Parathyroid adenoma (tissue), 2 donors: ENCODE results near the gene DHRS11.
A peak's percentile ranks its signal among the peaks of the same experiment; 100 is the strongest.

Source experiments
- H2AFZ ChIP-seq: fragments of 300-600 bp; sonication (generic); one replicate; pipeline ENCODE4 v1.7.0; 2017; ENCODE audit warnings: antibody characterized with exemption, mild to moderate bottlenecking
- H3K27ac ChIP-seq: fragments of 300-600 bp; sonication (generic); one replicate; pipeline ENCODE4 v1.7.0; 2017
- H3K27me3 ChIP-seq: fragments of 300-600 bp; sonication (generic); one replicate; pipeline ENCODE4 v1.7.0; 2017; ENCODE audit warnings: low read length; ENCODE audit not compliant: control insufficient read depth, insufficient read depth
- H3K36me3 ChIP-seq: fragments of 300-600 bp; sonication (generic); one replicate; pipeline ENCODE4 v1.7.0; 2017; ENCODE audit warnings: low read length; ENCODE audit not compliant: control insufficient read depth, insufficient read depth
- H3K4me1 ChIP-seq: fragments of 300-600 bp; sonication (generic); one replicate; pipeline ENCODE4 v1.7.0; 2017; ENCODE audit warnings: control low read depth
- H3K4me2 ChIP-seq: fragments of 300-600 bp; sonication (generic); one replicate; pipeline ENCODE4 v1.7.0; 2017; ENCODE audit warnings: low read length
- H3K4me3 ChIP-seq: fragments of 300-600 bp; sonication (generic); one replicate; pipeline ENCODE4 v1.7.0; 2017; ENCODE audit warnings: low read depth, low read length
- H3K79me2 ChIP-seq: fragments of 300-600 bp; sonication (generic); one replicate; pipeline ENCODE4 v1.7.0; 2017; ENCODE audit warnings: control low read depth
- H3K9ac ChIP-seq: fragments of 300-600 bp; sonication (generic); one replicate; pipeline ENCODE4 v1.7.0; 2017; ENCODE audit warnings: mild to moderate bottlenecking
- H3K9me3 ChIP-seq: fragments of 300-600 bp; sonication (generic); one replicate; pipeline ENCODE4 v1.7.0; 2017; ENCODE audit warnings: low read length; ENCODE audit not compliant: control insufficient read depth
- CTCF ChIP-seq: fragments of 300-600 bp; sonication (generic); IDR thresholded peaks from one replicate; pipeline ENCODE4 v1.7.0; 2017; ENCODE audit warnings: antibody characterized with exemption, mild to moderate bottlenecking
- donor health status: primary hyperparathyroidism.

The DHRS11 gene

DNA sequence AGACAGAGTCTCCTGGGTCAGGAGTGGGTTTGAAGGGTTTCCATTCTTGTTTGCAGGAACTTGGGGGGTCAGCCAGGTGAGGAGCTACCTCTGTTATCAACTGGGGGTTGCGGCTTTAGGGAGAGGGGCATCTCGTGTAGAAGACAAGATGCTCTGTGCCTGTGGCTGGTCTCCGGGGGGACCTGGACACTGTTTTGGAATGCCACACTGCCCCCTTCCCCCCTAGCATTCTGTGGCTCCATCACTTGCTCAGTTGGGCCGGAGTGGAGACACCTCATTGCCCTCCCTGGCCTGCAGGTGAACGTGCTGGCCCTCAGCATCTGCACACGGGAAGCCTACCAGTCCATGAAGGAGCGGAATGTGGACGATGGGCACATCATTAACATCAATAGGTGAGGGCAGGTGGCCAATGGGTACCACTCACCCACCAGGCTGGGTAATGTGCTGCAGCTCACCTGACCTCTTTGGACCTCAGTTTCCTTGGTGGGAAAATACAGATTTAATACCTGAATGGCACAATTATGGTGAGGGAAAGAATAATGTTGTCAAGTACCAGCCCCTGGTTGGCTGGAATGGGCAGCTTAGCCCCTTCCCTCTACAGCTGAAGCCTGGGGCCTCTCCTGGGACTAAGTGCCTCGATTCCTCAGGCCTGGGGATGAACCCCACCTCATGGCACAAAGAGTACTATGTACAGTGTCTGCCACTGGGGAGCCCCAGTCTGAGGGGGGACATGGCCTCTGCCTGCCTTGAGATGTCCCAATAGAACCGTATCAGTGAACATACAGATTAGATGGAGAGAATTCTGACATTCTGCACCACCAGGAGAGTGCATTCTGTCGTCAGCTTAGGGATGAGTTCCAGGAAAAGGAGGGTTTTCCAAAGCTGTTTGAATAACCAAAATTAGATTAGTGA, 6.4 kb downstream of the DHRS11 start:
- H2AFZ ChIP-seq, result no peak overlapping the region
- H3K36me3 ChIP-seq, result no peaks in the 10 kb centered on the region
- H3K9ac ChIP-seq, result no peak overlapping the region
- H3K4me2 ChIP-seq, result no peak overlapping the region
- H3K4me3 ChIP-seq, result no peak overlapping the region
- peaks cover 12% of the 10 kb centered on the region for H3K4me1 ChIP-seq
- H3K27ac ChIP-seq, result no peak overlapping the region
- H3K79me2 ChIP-seq, result no peaks in the 10 kb centered on the region
- TF ChIP-seq CTCF, result no peak
- no peaks in the 10 kb centered on the region for H3K27me3 ChIP-seq
- H3K9me3 ChIP-seq, result no peaks in the 10 kb centered on the region

GRCh38 chr17:36598951-36599401, 7.3 kb downstream of the DHRS11 start:
- Histone ChIP-seq H3K27me3 (no peaks in the 10 kb centered on the region), H3K4me3 (no peak overlapping the region), H3K27ac (no peak overlapping the region), H3K4me2 (no peak overlapping the region), H3K9me3 (no peaks in the 10 kb centered on the region), H3K9ac (no peak overlapping the region), H3K36me3 (no peaks in the 10 kb centered on the region), H3K79me2 (no peaks in the 10 kb centered on the region), H3K4me1 (peaks cover 12% of the 10 kb centered on the region), H2AFZ (no peak overlapping the region)
- no peak for TF ChIP-seq CTCF

DNA sequence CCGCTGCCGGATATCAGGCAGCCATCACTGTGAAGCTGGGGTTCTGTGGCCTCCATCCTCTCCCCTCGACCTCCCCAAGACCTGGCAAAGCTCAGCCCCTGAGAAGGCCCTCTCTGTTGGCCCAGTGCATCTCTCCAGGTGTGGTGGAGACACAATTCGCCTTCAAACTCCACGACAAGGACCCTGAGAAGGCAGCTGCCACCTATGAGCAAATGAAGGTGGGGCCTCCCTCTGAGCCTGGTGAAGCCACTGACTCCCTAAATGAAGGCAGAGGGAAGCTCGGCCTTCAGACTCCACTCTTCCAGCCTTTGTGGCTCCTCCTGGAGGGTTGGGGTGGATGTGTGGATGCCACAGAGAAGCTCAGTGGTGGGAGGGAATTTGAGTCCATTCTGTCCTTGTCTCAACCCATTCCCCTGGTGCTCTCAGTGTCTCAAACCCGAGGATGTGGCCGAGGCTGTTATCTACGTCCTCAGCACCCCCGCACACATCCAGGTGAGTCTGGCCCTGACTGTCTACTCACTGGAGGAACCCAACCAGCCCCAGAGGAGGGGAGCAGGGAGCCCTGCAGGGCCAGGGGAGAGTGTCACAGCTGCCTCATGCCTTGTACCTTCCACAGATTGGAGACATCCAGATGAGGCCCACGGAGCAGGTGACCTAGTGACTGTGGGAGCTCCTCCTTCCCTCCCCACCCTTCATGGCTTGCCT, 8.0 kb downstream of the DHRS11 start:
- Histone ChIP-seq H3K9ac (no peak overlapping the region), H3K9me3 (no peaks in the 10 kb centered on the region), H3K79me2 (peaks cover 3% of the 10 kb centered on the region), H3K27ac (no peak overlapping the region), H3K4me2 (no peak overlapping the region), H3K27me3 (no peaks in the 10 kb centered on the region), H3K36me3 (no peaks in the 10 kb centered on the region), H3K4me1 (peaks cover 12% of the 10 kb centered on the region), H3K4me3 (no peak overlapping the region), H2AFZ (no peak overlapping the region)
- TF ChIP-seq CTCF, result no peak

- Histone ChIP-seq H3K4me2 (peak overlapping the region; percentile 64), H3K9me3 (no peaks in the 10 kb centered on the region), H3K79me2 (peaks cover 3% of the 10 kb centered on the region), H3K27me3 (no peaks in the 10 kb centered on the region), H3K4me3 (no peak overlapping the region), H3K9ac (no peak overlapping the region), H3K4me1 (peaks cover 12% of the 10 kb centered on the region), H3K27ac (peak overlapping the region; percentile 70), H3K36me3 (no peaks in the 10 kb centered on the region), H2AFZ (peak overlapping the region; percentile 97)
- no peak for TF ChIP-seq CTCF
Measured at GRCh38 chr17:36600465-36600864, 8.8 kb downstream of the DHRS11 start.
